ENCODE results near the gene MLLT6. TPM values are rescaled to one million over a fixed set of nuclear protein-coding genes. Genes with fewer than 3 reads are reported as not detected.

The MLLT6 gene
- total RNA-seq (2013), result 25.9 TPM
- 10 to 100 TPM in 1 of 3 donors, under 1 TPM in 2; 0.72 to 55.4 (median 0.82) TPM for polyA plus RNA-seq
- polyA minus RNA-seq, result 32.6 and 38.8 TPM in 2 replicates
- total RNA-seq, result 62.0 to 145 (median 80.1) reads per million in 11 experiments

DNA sequence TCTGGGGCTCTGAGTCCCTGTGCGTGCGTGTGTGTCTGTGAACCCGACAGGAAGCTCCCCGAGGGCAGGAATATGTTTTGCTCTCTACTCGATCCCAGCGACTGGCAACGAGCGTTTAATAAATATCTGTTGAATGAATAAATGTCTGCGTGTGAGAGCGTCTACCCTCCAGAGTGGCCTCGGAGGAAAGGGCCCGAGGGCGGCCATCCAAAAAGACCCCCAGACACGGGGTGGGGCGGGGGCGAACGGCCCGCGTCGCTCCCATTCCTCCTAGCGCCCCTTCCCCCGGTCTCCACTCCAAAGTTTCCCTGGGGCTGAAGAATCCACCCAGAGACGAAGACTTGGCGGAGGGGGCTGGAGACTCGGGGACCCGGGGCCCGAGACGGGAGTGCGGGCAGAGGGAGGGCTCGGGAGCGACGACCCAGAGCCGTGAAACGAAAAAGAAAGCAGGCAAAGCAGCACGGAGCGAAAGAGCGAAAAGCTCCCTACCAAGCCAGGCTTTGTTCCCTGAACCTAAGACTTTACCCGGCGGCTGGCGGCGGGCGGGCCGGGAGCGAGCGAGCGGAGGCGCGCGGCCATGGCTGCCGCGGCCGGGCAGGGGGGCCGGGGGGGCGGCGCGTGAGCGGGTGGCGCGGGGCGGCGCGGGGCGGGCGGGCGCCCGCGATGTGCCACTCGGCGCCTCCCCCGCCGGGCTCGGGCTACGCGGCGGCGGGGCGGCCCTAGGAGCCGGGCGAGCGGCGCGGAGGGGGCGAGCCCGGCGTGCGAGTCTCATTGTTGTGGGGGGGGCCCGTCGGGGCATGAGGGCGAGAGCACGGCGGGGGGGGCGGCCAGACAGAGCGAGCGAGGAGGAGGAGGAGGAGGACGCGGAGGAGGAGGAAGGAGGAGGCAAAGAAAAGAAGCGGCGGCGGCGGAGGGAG lies at the start of gene MLLT6:
MLLT6 (plus strand) TSS at position 668 of the 917 bp plus-strand sequence. CDS start 360 bp downstream, outside the sequence.
- TF ChIP-seq, protein P1, sequence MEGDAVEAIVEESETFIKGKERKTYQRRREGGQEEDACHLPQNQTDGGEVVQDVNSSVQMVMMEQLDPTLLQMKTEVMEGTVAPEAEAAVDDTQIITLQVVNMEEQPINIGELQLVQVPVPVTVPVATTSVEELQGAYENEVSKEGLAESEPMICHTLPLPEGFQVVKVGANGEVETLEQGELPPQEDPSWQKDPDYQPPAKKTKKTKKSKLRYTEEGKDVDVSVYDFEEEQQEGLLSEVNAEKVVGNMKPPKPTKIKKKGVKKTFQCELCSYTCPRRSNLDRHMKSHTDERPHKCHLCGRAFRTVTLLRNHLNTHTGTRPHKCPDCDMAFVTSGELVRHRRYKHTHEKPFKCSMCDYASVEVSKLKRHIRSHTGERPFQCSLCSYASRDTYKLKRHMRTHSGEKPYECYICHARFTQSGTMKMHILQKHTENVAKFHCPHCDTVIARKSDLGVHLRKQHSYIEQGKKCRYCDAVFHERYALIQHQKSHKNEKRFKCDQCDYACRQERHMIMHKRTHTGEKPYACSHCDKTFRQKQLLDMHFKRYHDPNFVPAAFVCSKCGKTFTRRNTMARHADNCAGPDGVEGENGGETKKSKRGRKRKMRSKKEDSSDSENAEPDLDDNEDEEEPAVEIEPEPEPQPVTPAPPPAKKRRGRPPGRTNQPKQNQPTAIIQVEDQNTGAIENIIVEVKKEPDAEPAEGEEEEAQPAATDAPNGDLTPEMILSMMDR (IDR thresholded peaks at IDR 0.05), result no peak
- Mint-ChIP-seq H3K4me1 (peaks cover 57% of the 10 kb centered on the region), H3K27ac (peak within 1 kb of the TSS; percentile 91 to 100 (median 95)), H3K27me3 (ENCODE audit: low read depth in 3 of 3) (peaks cover 7 to 23% (median 16%) of the 10 kb centered on the region in 3 donors), H3K36me3 (peaks cover 19 to 24% of the 10 kb centered on the region in 2 donors), H3K4me3 (peak within 1 kb of the TSS; percentile 94 to 98), H3K9me3 (peaks cover 0 to 5% (median 0%) of the 10 kb centered on the region in 7 donors)
- DNase-seq, result peak; percentile 60 to 67 (median 63)
- Histone ChIP-seq H3K9ac (ENCODE audit: insufficient read depth, low read length, poor library complexity, severe bottlenecking) (peak within 1 kb of the TSS; percentile 93), H3K9me3 (replicated peaks in 1 of 2; ENCODE audit: control insufficient read depth in 1 of 2, insufficient read depth in 1 of 2, low read length in 2 of 2) (no peaks in the 10 kb centered on the region), H3K79me2 (ENCODE audit: insufficient read depth, low read length) (peaks cover 8% of the 10 kb centered on the region), H3K27me3 (ENCODE audit: control insufficient read depth in 2 of 2, insufficient read depth in 2 of 2, low read length in 2 of 2) (peaks cover 0 to 6% of the 10 kb centered on the region in 2 donors), H3K36me3 (replicated peaks in 1 of 2; ENCODE audit: control insufficient read depth in 1 of 2, insufficient read depth in 2 of 2, low read length in 2 of 2) (peaks cover 3 to 18% of the 10 kb centered on the region in 2 donors), H3K27ac (ENCODE audit: low read depth in 1 of 2, low read length in 2 of 2) (peak within 1 kb of the TSS; percentile 99 to 100), H2AFZ (ENCODE audit: insufficient read depth, low read depth, low read length, poor library complexity, severe bottlenecking) (peak within 1 kb of the TSS; percentile 83), H3K4me1 (ENCODE audit: control insufficient read depth in 1 of 2, insufficient read depth in 2 of 2, low read length in 2 of 2) (peaks cover 57 to 58% of the 10 kb centered on the region in 2 donors), H4K20me1 (ENCODE audit: insufficient read depth, low read length) (peaks cover 13% of the 10 kb centered on the region), H3K4me3 (replicated peaks in 1 of 3; ENCODE audit: low read depth in 2 of 3, low read length in 3 of 3) (peak within 1 kb of the TSS; percentile 86 to 93 (median 90)), H3K4me2 (replicated peaks; ENCODE audit: extremely low read depth, low read length, poor library complexity, severe bottlenecking) (peak within 1 kb of the TSS; percentile 93)
- under 1% methylated on average over 76 of the region's 100 CpGs for WGBS (ENCODE audit: insufficient coverage)
- intact Hi-C loops (cut with micrococcal nuclease), result loop anchor here (5.0 to 10.0 kb wide), 2 partner anchors 97 to 160 kb away; no protein-coding TSS in a partner anchor
